Measurements from ENCODE around the gene ATP2B2.

The ATP2B2 gene

DNA sequence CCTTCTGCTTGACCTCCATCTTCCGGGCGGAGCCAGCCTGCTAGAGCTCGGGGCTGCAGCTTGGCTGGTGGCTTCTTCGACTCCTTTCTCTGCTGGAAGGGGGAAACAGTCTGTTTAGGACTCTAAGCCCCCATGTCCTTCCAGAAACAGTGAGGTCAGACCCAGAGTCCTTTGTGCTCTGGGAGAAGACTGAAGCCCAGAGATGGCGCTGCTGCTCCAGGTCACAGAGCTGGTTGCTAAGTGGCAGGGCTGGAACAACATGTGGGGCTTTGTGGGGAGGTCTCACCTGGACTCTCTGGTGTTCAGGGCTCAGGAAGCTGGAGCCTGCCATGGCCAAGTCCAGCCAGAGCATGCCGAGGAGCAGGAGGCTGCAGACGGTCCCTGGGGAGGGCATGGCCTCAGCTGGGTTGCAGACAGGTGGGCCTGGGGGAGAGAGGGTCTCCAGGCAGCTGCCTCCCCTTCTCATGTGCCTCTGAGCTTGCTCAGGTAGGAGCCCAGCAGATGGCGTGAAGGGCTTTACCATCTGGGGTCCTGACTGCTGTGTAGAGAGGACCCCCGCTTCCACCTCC, 215.5 kb downstream of the ATP2B2 start:
- no peak for DNase-seq

DNA sequence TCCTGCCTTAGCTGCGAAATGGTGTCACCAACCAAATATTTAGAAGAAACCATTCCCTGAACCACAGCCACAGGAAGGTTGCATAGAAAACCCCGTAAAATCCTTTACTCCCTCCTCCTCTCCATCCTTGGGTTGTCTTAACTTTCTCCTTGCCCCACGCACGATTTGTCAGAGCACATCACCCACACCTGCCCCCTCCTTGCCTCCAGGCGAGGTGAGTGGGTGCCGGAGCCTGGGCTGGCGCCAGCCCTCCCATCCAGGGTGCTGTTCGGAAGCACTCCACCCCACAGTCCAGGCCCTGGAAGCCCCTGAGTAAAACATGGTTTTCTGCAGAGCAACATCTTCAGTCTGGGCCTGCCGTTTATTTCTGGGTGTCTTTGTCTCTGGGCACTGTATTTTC, 216.3 kb downstream of the ATP2B2 start:
- no peak for DNase-seq

DNA sequence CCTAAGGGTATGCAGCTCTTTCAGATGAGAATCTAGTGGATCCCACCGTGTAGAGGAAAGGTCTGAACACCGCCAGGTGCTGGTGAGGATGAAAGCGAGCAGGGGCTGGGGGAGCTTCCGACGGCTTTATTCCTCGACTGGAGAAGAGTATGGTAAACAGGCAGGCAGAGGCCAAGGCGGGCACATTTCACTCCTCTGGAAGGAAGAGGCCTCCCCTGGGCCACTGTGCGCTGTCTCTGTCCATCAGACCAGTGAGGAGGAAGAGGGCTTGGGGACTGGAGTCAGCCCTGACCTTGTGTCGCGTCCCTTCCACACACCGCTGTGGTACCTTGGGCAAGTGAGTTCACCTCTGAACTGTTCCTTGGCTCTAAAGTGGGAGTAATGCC, 216.8 kb downstream of the ATP2B2 start:
- no peak for DNase-seq

DNA sequence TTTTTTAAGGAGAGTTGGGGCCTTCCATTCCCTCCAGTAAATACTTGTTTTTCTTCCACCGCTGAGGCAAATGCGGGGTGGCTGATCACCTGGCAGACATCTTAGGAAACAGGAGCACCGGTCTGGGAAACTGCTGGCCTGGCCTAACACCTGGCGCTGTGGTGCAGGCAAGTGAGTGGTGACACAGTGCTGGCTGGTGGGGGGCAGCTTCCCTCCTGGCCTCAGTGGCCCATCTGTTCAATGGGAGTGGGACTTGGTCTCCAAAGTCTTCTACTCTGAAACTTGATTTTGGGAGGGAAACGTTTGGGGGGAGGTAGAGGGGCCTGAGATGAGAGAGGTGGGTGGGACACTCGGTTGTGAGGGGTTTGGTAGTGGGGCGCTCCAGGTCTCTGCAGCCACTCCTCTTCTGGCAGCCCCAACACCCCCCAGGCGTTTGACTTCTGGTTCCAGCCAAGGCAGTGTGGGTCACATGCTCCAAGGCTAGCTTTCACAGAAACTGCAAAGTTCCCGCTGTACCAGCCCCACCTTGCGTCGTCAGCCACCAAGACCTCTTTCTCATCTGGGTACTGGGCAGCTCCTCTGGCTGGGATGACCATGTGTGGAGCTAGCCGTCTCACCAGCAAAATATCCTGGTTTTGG, 217.3 kb downstream of the ATP2B2 start:
- no peak for DNase-seq

DNA sequence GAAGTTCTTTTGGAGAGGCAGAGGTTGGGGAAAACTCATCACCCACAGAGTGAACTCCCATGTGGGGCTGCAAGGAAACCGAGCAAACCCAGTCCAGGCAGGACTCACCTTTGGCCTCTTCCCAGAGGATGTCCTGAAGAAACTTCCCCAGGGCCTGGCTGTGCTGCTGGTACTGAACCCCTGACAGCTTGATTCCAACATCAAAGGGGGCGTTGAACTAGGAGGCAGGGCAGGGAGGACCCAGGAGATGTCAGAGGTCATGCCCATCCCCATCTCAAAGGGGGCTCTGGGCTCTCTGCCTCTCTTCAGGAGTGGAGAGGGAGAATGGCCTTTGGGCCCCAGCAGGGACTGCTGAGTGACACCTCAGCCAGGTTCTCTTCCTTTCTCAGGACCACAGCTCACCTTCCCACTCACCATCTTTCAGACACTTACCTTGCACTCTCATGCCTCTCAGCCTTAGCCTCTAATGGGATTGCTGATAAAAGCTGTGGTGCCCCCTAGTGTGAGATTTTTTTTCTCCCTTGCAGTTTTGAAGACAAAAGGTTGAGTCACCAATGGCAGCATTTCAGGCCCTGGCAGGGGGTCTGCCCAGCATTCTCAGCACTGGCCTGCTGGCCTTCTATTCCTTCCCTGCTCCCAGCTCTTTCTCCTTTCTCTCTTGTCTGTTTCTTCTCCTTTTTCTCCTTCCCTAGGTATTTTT, 218.6 kb downstream of the ATP2B2 start:
- DNase-seq: peak; percentile 78

DNA sequence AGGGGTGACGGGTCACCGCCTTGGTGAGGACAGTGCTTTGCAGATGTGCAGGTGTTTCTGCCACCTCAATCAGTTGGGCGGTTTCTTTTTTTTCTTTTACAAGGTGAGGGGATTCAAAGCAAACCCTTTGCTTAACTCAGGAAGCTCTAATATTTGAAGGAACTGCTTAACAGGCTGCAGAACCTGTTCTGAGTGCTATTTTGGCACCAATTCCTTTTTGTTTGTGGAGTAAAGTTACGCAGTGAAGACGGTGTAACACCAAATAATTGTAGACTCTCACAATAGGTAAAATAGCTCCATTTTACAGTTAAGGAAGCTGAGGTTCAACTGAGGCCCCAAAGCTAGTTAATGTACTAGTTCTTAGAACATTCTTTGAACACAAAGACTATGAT, 219.3 kb downstream of the ATP2B2 start:
- no peak for DNase-seq

DNA sequence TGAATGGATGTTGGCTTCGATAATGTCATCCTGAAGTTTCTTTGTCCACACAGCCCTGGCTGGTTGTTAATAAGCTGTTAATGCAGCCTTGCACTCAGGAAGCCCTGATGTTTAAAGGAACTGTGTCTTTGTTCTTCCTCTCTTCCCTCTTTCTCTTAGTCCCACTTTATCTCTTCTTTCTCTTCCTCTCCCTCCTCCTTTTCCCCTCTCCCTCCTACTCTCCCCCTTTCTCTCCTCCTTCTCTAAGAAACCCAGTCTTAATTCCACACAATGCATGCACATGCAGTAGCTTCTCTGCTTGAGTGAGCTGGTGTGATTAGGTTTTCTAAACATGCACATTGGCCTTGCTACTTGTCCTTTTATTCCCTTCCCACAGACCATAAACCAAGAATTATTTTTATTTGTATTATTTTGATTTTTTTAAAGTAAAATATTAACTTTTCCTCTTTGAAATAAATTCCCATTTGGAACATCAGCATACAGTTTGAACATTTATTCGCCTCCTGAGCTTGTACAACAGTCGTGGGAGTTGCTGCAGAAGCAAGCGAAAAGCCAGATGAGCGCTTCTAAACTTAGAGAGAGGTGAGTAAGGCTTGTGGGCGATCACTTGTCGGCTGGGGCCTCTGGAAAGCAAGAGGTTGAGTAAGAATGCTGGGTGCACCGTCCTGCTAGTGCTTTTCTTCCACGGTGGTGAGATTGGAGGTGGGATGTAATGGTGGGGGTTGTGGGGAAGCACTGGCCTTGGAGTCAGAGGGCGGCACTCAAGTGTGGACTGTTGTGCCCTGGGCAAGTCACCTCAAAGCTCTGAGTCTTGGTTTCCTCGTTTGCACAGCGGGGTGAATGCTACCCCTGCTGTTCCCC, 219.9 kb downstream of the ATP2B2 start:
- no peak for DNase-seq

DNA sequence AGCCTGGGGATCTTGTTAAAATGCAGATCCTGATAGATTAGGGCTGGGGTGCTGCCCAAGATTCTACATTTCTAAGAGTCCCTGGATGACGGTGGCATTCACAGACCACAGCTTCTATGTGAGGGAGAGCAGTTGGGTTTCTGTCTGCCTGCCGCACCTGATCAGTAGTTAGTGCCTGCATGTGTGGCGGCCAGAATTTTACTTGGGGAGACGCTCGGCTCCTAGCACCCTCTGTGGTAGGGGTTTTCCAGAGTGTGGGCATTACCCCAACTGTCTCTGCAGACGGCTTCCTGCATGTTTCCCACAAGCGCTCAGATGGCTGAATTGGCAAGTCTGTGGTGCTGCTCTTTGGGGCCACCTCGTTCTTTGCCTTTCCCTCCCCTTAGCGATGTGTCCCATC, 220.9 kb downstream of the ATP2B2 start:
- DNase-seq: no peak

DNA sequence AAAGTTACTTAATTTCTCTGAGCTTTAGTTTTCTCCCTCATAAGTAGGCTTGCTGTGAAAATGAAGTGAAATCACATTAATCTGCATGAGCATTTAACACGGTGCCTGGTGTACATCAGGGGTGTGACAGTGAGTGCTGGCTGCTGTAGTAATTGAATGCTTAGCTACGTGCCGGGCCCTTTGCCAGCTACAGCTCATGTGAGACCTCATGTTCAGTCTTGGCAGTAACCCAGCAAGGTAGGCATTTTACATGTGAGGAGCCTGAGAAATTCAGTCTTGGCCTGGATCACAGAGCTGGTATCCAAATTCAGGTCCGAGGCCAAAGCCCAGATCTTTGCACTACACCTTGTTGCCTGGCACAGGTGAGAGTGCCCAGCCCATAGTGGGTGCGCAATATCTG, 221.7 kb downstream of the ATP2B2 start:
- DNase-seq: no peak

DNA sequence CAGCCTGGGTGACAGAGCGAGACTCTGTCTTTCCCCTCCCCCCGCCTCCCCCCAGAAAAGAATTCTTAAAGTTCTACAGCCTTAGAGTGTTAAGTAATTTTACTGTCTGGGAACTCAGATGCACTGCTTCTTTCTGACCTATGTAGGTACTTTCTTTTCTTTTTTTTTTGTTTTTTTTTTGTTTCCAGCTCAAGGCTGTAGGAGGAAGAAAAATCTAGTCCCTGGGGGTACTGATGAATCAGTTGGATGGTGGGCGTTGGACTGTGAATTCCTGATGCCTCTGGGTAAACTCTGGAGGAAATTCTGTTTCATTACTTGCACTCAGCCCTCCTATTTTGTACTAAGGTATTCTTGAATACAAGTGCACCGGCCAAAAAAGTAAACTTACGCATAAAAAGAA, 223.4 kb downstream of the ATP2B2 start:
- no peak for DNase-seq

DNA sequence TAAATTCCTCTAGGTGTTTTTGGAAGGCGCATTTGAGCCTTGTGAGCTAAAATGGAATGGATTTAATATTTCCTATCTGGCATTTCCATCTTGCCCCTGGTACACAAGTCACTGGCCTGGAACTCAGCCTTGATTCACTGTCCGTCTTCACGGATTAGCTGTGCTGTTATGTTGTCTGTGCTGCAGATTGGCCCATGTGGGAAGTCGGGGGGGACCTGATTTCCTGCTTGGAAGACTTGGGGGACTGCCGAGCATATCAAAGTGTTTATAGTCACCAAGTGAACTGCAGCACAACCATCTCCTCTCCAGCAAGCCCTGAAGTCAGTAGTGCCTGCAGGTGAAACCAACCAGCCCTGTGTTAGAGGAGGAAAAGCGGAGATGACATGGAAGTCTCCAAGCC, 224.8 kb downstream of the ATP2B2 start:
- no peak for DNase-seq

DNA sequence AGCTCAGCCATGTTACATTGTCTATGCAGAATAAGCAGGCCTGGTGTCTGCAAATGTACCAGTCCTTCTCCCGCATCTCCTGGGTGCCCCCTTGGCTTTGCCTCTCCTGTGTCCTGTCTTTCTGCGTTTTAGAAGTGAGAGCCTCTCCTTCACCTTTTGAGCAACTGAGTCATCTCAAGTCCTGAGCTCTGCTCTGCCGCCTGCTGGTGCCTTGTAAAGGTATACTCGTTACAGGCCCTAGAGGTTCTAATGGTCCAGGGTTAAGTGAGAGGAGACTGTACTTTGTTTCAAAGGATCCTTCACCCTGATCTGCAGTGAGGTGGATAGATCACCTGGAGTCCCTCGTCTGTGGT, 225.2 kb downstream of the ATP2B2 start:
- no peak for DNase-seq

DNA sequence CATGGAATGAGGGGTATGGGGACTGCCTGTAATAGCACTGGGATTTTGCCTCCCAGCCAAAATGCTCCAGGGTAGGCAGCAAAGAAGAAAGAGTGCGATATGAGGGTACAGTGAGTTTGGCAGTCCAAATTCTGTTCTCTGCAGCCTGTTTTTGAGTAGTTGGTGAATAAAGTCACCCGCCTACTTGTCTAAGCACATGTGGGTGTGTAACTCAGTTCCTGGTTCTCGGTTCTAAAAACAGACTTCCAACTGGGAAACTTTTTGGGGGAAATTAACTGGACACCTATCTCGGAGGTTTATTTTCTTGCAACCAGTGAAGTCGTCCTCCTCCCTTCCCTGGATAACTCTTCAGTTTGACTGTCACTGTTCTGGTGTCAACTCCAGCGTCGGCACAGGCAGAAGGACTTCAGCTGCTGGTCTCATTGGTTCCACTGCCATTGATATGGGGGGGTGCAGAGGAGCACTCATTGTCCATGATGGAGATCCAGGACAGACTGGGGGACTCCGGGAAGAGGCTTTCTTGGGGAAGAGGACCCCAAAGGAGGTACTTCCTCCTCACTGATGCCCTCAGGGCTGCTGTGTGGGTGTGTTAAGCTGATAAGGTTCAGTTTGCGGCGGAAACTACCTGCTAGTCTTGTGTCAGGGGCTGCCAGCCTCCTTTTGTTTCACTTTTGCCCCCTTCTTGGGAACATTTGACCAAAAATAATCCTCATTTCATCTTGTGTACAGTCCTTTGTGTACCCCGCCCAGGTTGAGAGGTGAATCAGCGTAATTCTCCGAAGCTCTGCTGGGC, 225.8 kb downstream of the ATP2B2 start:
- DNase-seq: no peak

DNA sequence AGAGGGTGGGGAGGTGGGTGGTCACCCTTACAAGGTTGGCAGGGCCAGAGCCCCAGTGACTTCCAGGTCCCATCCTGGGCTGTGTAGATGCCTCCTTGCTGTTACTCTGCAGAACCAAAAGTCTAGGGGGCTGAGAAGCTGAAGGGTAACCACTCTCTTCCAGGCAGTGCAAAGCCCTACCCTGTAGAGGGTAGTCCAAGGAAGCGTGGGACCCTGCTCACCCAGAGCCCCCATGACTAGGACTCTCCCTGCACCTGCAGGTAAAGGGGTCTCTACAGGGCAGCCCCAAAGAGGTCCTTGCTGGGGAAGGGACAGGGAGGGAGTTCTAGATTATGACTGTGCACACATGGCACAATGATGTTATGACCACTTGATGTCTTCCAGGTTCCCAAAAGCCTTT, 226.9 kb downstream of the ATP2B2 start:
- DNase-seq: no peak

DNA sequence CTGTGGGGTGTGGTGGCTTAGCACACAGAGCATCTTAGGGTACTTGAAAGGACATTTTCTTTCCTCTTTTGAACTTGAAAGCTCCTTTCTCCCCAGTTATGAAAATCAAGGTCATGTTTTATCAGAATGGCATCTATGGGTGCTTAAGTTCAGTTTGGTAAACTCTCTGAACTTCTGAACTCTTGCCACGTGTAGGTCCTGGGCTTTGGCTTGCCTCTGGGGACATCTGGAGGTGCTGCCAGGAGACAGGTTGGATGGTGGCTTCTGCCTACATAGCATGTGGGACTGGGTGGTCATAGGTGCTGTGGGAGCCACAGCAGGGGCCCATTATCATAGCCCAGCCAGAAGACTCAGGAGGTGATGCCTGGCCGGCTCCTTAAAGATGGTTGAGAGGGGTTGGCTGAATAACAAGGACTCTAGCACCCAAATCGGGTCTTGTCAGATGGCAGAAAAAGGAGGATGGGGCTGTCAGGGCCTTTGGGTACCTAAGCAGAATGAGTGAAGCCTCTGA, 228.2 kb downstream of the ATP2B2 start:
- DNase-seq: no peak

DNA sequence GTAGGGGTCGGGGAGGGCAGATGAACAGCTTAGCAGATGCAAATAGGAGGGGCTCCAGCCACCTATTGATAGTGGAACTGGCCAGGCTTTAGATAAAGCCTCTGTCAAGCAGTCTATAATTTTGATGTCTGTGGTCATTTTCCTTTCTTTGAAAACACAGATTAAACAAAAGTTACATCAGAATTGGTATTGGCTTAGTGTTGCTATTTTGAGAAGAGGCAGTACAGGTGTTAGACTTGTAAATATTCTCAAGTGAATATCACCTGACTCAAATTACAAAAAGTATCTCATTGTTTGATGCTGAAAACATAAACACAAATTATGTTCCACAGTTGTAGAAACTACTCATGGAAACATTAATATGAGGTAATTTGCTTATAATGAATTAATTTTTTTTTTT, 230.8 kb downstream of the ATP2B2 start:
- DNase-seq: peak; percentile 82

All from NCI-H146 (cell line).